HG03066 (cell line): Measurements from ENCODE around the gene SLC17A9.
A peak's percentile ranks its signal among the peaks of the same experiment; 100 is the strongest.
"Not testable (repeated sequence)": the region's sequence is repeated elsewhere in the genome, so short reads cannot be mapped to it uniquely, and the experiment has no call there.

ENCODE experiments used
- ATAC-seq: cut with Tn5 transposase; IDR thresholded peaks from one replicate; pipeline ENCODE4 v1.9.1; 2021; ENCODE audit warnings: low read depth; ENCODE audit not compliant: unreplicated experiment

SLC17A9 gene

DNA sequence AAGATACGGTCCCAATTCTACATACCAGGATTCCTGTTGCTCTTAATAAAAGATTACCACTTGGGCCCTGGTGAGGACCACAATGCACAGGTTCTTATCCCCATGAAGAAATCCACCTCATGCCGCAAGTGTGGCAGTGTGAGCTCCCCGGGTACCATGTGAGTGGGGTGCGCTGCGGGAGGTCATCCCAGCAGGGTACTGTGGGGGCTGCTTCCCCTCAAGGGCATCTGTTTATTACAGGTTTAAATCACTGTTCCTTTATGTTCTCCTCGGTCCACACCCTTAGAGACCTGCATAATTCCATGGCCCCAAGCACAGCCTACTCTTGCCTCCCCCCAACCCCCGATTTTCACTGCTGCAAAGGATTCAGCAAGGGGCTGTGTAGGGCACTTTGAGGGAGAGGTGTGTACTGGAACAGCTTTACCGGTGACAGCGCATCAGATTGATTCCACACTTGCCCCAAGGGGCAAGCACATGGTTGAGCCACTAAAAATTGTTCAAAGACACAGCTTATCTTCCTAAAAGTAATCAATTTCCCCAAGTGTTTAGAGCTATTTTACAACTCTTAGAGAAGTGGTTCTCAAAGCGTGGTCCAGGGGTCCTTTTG, 32.4 kb upstream of the SLC17A9 start:
- no peak for ATAC-seq

DNA sequence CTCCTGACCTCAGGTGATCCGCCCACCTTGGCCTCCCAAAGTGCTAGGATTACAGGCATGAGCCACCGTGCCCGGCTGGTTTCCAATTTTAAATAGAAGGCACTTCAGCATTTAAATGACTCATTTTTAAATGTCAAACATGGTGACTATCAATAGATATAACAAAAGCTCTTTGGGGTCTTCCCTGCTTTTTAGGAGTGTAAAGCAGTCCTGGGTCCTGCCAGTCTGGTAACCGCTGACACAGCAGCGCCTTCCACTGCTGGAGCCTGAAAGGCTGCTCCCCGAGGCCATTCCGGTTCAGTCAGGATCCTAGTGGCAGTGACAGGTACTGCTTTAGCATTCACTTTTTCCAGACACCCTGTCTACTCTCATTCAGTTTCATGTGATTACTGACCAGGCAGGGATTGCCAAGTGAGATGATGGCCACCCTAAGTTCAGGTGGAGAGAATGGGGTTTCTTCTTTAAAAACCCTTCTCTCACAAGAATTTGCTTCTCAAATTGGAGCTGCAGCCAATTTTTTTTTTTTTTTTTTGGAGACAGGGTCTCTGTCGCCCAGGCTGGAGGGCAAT, 31.3 kb upstream of the SLC17A9 start:
- no peak for ATAC-seq

DNA sequence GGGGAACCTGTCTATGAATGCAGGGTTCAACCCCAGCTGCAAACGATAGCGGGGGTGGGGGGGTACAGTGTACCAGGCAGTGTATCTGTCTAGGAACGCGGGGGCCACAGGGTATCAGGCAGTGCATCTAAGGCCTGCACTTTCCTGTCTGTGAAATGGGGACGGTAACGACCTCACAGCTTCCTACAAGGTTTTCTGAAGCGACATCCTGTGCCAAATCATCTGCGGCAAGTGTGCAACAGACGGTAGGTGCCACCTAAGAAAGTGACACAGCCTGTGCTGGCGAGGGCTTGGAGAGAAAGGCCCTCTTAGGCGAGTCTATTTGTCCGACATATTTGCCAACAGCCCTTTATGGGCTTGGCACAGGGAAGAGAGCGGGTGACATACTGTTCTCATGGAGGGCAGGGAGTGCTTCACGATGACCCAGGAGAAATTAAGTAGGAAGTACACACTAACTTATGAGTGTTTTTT, 30.0 kb upstream of the SLC17A9 start:
- no peak for ATAC-seq

DNA sequence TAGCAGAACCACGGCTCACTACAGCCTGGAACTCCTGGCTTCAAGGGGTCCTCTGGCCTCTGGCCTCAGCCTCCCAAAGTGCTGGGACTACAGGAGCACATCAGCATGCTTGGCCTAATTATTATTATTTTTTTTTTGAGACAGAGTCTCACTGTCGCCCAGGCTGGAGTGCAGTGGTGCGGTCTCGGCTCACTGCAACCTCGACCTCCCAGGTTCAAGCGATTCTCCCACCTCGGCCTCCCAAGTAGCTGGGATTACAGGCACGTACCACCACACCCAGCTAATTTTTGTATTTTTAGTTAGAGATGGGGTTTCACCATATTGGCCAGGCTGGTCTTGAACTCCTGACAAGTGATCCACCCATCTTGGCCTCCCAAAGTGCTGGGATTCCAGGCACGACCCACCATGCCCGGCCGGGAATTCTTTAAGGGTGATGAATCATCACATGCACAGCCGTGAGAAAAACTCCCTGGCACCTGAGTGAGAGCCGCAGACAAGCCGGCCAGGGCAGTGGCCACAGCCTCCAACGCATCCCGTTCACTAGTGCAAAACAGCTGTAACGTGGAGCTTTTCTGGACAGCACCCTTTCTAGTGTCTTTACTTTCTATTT, 29.3 kb upstream of the SLC17A9 start:
- not testable (repeated sequence) for ATAC-seq

DNA sequence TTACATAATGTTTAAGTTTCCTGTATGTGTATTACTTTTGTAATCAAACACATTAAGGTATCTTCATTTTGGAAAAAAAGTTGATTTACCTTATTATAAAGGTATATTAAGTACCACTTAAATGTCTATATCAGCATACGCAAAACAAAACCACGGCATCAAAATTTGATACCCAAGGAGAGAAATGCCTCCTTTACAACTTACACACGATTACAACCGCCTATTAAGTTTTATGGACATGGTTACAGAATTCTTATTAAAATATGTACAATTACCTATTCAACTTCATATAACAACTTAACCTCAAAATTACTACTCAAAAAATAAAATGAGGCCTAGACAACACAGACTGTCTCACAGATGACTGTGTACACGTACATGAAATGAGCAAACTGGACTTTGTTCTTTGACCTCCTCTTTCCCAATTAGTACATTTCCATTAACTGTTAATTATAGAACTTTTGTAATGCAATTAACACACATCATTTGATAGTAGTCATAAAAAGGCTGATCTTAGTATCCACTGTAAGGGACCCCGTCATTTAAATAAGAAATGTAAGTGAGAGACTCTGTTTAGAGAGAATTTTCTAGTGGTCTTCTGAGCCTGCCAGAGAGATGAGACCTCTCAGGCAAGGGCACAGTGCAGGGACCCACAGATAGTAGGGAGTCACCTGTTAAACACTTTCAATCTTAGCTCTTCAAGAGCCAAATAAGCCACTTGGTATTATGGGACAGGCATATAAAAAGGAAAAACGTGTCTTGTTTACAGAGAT, 28.7 kb upstream of the SLC17A9 start:
- no peak for ATAC-seq

DNA sequence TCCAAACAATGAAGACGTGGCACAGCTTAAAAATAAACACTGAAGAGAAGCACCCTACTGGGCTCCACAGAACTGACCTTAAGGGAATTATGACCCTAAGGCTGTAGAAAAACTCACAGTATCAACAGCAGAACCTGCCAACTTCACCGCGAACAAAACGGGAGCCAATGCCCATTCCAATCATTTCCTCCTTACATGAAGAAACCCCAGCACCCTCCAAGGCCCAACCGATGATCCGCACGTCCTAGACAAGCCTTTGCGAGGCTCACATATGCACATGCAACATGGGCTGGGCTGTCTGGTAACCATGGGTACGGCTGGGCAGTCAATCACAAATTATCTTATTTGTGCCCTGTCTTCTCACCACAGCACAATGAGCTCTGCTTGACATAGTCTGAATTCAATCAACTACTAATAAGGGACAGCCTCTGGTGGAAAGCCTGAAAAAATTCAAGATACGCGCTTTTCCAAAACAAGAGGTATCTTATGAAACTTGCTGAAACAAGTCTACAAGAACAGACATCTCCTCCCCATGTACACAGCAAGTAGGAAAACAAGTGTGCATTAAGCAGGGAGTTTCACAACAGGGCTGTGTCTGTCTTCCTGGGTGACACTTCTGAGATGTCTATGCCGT, 27.9 kb upstream of the SLC17A9 start:
- no peak for ATAC-seq

DNA sequence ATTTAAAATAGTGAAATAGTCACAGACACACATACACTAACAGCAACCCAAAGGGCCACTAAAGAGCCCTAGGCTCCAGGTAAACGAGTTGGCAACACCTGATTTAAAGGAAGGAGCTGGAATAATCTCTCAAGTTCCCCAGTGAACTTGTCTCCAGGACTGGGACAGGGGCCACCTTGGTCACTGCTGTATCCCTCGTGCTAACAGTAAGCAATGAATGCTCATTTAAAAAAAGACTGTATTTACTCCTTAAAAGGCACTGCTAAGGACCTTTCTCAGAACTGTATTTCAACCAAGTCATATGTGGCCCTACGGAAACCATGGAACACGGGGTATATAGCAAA, 27.5 kb upstream of the SLC17A9 start:
- ATAC-seq, result no peak

DNA sequence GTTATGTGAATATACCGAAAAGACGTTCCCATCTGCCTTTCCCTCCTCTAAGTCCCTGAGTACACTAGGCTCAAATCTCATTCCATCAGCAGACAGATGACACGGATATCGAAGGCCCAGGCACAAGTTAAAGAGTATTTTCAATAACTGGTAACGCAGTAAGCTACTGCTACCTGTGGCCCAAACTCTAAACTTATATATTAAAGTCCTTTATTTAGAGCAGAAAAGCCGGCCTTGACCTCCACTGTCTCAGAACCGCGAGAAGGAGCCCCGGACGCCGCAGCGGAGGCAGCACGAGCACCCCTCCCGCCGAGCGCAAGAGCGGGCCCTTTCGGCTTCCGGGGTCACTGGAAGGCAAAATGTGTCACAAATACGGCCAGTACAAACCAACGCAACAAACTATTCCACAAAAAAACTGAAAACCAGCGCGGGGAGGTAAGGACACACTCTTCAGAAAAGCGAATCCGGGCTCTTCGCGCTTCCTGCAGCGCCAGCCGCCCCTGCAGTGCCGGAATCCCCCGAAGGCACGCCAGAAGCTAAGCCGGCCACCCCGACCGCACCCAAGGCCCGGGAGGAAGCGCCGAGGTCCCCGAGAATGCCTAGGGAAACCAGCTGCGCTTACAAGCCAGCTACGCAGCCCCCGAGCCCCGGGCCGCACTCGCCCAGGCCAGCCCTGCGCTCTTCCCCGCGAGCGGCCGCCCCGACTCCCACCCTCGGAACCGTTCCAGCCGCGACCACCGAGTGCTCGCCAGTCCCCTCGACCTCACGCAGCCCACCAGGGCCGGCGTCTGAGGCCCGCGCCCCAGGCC, 26.9 kb upstream of the SLC17A9 start:
- ATAC-seq, result peak; percentile 3

DNA sequence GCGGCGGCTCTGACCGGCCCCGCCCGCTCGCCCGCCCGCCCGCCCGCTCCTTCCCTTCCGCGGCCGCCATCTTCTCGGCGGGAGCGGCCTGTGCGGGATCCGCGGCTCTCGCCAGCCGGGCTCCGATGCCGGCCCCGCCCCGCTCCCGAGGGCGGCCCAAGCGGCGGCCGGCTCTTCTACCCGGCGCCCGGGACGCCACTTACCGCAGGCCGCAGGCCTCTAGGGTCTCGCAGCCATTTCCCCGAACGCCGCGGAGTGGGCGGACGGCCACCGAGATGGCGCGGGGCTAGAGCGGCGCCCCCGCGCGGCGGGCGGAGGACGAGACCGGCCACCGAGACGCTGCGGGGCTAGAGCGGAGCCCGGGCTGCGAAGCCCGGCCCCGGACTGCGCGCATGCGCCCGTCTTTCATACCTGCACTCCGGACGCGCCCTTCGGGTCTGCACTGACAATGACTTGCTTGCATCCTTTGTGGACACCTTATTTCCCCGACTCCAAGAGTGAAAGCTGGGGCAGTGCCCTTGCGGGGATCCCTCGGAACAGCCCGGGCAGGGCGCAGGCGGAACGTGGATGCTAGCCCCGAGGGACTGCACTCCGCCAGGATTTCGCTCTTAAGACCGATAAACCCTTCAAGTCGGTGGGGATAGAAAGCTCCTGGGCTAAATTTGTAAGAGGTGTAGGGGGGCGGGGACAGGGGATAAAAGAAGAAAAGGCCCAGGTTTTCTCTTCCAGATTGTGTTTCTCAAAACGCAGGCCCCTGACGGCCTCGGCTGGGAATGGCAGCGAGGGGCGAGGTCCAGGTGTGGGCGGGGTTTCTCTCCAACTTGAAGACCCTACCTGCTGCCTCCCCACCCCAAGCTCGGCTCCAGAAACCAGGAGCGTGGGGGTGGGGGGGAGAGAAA, 26.0 kb upstream of the SLC17A9 start, which contains the start of gene DIDO1:
TSS of gene DIDO1 (minus strand) at position 277 of the 899 bp plus-strand sequence.
- peak; percentile 63 for ATAC-seq

DNA sequence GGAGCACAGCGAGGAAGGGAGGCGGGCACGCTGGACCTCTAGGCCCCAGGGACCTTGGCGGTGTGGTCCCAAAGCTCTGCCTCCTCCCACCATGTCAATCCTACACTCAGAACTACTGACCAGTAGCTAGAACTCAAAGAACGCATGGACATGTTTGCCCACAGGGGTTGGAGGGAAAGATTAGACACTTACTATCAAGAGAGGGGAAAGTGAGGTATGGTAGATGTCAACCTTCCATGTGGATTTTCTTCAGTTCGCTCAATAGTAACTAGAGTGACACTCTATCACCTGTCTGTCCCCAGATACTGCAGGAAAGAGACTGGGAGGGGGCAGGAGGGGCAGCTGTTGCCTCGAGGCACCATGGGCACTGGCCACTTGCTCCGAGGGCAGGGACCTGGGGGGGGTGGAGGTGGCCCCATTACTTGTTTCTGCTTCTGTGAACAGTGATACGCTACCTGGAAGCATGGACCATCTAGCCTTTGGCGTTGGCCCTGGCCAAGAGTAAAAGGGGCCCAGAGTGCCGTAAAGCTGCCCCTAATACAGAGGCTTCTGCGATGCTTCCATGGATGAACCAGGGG, 25.3 kb upstream of the SLC17A9 start:
- no peak for ATAC-seq

DNA sequence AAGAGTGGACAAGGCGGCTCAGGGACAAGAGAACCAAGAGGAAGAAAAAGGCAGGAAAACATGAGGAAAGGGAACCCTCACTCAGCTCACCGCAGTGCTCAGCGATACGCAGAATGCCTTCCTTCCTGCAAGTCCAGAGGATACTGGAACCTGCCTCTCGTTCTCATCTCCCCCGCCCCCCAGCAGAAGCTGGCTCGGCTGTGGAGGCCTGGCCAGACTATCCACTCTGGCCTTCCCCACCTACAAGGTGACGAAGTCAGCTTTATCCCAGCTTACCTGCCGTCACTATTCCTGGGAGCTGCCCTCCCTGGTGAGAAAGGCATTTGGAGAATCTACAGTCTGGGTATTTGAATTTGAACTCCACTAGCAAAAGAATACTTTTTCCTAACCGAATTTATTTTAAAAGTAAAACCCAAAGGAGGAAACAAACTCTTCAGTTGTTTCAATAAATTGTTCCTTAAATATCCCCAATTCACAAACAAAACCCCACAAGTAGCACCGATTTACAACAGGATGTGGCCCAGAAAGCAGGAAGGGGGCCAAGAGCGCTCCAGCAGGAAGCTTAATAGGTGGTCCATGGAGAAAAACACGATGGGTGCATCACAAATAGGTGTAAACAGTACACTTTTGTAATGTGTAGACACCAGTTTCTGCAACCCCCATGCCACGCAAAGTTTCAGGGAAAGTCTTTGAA, 24.1 kb upstream of the SLC17A9 start:
- no peak for ATAC-seq

DNA sequence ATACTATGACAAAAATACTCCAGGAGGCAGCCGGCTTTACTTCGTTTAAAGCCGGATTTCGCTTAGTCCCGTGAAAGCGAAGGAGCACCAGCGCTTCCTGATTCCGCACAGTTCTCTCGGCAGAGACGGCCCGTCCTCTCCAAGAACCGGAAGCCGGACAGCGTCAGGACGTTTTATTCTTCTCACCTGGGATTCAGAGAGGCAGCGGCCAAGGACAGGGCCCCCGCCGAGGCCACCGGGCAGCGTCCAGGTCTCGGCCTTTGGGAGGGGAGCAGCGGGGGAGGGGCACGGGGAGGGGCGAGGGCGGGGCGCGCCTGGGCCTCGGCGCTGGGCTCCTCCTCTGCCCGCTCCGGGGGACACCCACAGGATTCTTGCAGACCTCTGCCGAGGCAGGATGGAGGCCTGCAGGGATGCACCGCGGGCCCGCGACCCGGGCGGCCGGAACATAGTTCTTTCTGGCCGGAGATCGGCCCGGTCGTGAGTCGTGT, 23.4 kb upstream of the SLC17A9 start:
- no peak for ATAC-seq

DNA sequence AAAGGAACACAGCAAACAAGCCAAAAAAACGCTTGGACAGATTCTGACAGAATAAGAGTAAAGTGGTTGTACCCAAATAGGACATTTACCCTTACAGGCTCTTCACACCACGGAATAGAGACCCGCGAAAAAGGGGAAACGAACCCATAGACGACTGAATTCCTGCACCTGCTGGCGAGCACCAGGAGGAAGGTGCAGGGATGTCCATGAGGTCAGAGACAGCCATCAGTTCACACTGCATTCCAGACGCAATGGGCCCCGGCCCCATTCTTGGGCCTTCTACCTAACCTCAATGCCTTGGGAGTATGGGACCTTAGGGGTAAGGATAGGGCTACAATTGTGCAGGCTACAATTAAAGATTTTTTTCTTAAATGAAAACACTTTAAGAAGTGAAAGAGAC, 21.0 kb upstream of the SLC17A9 start:
- ATAC-seq, result no peak

DNA sequence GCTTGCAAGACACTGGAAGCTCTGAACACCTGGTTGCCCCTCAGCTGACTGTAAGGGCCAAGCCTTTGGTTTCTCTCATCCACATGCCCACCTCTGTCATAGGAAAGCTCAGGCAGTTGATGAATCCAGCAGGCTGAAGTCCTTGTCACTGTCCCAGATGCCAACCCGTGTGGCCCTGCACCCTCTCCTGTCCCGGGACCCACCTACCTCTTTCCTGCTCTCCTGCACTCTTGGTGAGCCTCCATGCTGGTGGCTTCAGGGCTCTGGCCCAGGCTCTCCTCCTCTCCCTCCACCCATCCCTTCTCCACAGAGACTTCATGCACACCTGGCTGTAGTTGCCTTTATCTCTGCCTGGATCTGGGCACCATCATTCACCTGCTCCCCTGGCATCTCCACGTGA, 18.5 kb upstream of the SLC17A9 start:
- no peak for ATAC-seq

DNA sequence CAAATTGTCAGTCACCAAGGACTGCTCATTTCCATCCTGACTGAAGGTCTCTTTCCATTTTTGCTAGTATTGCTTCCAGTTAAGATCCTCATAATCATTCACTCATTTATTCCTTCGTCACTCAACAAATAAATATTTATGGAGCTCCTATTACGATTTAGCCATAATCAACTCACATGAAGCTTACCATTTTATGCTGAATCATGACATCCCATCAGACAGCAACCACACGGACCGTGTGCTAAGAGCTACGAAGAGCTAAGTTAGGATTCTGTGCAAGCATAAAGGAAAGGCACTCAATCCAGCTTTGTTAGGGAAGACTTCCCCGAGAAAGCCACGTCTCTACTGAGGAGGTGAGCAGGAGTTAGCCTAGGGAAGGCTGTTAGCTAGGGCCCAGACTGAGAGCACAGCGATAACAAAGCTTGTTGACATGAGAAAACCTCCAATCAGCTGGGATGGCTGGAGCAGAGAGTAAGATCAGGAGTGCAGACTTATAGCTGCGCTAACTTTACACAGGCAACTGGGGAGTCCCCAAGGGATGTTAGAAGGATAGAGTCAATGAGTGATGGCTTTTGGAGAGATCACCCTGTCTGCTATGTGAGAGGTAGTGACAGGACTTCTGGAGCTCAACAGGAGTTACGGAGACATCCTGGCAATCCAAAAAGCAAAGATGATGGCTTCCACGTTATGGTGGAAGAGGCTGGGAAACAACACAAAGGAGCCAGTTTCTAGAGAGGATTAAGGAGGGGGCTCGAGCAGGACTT, 17.1 kb upstream of the SLC17A9 start:
- ATAC-seq, result no peak

DNA sequence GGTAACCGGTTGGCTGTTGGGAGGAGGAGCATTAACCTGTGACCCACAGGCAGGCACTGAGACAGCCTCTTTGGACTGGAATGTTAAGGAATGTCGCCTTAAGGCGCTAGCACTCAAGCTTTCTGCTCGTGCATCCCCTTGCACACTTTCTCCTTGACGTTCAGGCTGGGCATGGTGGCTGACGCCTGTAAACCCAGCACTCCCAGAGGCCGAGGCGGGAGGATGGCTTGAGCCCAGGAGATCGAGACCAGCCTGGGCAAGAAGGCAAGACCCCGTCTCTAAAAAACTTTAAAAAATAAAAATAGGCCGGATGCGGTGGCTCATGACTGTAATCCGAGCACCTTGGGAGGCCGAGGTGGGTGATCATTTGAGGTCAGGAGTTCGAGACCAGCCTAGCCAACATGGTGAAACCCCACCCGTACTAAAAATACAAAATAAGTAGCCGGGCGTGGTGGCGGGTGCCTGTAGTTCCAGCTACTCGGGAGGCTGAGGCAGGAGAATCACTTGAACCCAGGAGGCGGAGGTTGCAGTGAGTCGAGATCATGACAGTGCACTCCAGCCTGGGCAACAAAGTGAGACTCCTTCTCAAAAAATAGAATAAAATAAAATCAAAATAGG, 16.4 kb upstream of the SLC17A9 start:
- no peak for ATAC-seq
